Putamen (tissue), 1 donor: ENCODE results near the gene BEST3.

Experiments
- DNase-seq: peaks from one replicate; pipeline ENCODE4 v3.0.0-alpha.2; 2016; ENCODE audit warnings: low spot score

BEST3 gene

GRCh38 chr12:69698769-69699540 is at the start of gene BEST3:
Gene BEST3 (minus strand): TSS chr12:69699303. CDS start chr12:69697798, 1,505 bp downstream.
- DNase-seq = no peak

DNA sequence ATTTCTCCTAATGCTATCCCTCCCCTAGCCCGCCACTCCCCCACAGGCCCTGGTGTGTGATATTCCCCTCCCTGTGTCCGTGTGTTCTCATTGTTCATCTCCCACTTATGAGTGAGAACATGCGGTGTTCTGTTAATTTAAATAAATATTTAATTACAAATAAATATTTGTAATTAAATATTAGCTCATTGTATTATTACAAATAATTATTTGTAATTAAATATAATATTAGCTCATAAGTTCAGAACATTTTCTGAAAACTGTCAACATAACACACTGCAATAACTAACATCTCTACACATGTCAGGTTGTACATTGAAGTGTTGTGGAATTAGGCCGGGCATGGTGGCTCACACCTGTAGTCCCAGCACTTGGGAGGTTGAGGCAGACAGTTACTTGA is 45.0 kb upstream of the BEST3 start:
- no peak for DNase-seq

DNA sequence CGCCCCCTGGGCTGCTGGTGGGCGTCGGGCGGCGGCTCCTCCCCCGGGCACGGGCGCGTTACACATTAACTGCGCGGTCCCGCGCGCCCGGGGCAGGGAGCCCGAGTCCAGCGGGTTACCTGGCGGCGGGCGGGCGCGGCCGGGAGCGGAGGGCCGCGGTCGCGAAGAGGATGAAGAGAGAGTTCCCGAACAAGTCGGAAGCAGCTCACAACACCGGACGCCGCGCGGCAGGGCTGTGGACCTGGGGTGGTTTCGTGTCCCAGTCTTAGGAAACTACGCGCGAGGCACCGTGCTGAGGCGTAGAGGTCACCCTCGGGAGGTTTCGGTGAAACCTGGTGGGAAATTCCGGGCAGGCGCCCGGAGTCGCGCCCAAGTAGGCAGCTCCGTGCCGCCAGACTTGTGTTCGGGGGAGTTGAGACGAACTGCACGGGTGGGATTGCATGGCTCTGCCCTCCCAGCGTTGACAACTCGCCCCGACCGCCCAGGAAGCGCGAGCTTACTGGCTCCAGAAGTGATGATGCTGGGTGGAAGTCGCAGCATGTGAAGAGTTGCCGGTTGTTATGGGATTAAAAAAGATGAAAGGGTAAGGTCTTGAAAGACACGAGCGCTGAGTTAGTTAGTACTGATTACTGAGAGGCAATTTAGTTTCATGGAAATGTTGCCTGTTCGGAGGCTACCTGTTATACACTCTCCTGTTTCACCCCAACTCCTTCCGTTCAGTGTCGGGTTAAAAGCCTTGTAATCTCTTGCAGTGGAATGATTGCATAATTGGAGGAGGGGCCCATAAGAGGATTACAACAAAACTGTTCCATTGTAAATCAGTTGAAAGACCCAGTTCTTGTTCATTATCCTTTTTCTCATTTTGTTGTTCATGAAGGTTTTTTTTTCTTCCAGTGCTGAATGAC is 40.4 kb upstream of the BEST3 start:
- peak; percentile 50 for DNase-seq

DNA sequence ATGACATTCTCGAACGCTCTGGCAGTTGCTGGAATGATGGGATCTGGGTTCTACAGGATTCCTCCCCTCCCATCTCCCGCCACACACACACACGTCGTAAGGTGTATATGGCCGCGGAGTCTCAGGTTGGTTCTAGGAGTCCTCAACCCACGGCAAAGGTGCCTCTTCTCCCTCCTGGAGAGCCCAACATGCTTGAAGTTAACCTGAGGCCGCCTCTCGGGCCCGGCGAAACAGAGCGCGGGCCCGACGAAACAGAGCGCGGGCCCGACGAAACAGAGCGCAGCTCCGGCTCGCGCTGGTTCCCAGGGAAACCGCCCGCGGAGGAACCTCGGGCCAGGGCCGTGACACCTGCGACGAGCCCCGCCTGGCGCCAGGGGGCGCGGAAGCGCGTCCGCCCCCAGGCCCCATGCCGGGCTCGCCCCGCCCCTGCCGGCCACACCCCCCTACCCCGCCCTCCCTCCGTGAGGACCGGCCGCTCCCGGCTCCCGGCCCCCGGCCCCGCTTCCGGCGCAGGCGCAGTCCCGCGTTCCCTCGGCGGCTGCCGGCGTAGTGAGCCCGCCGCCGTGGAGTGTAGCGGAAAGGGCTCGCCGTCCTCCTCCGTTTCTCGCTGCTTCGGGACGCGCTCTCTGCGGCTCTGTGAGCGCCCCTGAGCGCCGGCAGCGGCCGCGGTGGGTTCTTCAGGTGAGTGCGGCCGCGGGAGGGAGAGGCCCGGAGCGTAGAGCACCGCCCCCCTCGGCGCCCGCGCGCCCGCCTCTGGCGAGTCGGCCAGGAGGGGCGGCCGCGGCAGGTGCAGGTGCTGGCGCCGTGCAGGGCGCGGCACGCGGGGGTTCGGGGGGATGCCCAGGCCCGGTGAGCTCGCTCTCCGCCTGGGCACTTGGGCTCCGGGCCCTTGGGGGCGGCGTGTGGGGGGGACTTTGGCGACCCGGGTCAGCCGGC is 39.5 kb upstream of the BEST3 start, which contains the start of gene RAB3IP:
Gene RAB3IP (plus strand): TSS at position 510 of the 936 bp plus-strand sequence. CDS start 16,549 bp downstream, outside the sequence.
- DNase-seq = peak; percentile 88

- DNase-seq = no peak
Observed at GRCh38 chr12:69733638-69734037, 34.5 kb upstream of the BEST3 start.

- no peak for DNase-seq
Observed at GRCh38 chr12:69732088-69732487, 33.0 kb upstream of the BEST3 start.

- no peak for DNase-seq
Observed at GRCh38 chr12:69726922-69727321, 27.8 kb upstream of the BEST3 start.

- DNase-seq = no peak
Observed at GRCh38 chr12:69720750-69721149, 21.6 kb upstream of the BEST3 start.

DNA sequence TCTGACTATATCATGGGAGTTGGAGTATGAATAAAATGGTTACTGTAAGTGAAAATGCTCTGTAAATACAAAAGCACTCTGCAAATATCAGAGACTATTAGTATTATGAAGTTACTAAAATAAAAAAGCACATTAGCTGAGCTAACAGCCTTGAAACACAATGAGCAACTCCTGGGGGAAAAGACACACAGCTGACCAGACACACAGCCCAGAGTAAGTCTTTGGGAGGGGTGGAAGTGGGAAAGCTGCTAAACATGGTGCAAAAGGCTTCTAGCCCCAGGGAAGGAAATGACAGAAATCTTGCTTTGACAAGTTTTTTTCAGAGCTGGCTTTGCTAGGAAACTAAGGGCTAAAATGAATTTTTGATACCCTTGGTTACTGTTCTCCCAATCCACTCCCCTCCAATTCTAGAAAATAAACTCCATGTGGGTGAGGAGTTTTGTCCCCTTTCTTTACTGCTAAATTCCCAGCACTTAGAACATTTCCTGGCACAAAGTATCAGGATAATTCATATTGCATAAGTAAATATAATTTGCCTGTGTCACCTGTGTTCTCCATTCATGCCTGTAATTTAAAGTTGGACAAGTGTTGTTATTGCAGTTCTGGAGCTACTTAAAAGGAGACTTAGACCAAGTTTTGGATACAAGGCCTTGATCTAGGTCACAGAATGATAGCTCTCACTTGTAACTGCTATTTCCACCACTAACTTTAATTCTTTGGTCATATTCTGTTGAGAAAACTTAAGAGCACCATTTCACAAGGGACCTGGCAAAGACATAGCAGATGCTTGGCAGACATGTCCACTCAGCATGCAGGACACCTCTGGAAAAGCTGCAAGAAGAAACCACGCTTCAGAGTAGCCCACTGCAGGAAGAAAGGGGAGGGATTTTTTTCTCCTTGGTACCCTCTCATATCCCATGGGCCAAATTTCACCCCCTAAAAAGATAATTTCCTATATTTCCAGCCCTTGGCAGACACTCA is 20.5 kb upstream of the BEST3 start:
- no peak for DNase-seq

GRCh38 chr12:69714542-69714941 is 15.4 kb upstream of the BEST3 start:
- DNase-seq = no peak

DNA sequence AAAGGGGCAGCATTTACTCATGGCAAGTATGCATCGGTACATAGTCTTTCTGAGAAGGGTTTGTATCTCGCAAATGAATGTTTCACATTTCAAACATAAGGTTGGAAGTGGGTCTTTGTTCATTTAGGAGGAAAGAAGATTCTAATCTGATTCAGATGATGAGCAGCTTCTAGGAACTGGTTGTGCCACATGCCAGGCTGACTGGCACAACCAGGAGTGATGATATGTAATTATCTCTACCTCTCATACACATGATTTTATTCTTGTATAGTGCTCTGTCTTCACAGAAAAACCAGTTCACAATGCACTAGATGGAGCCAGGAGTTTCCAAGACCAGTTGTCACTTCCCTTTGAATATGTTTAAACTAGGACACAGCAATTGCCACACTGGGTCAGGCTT is 13.7 kb upstream of the BEST3 start:
- DNase-seq = no peak

DNA sequence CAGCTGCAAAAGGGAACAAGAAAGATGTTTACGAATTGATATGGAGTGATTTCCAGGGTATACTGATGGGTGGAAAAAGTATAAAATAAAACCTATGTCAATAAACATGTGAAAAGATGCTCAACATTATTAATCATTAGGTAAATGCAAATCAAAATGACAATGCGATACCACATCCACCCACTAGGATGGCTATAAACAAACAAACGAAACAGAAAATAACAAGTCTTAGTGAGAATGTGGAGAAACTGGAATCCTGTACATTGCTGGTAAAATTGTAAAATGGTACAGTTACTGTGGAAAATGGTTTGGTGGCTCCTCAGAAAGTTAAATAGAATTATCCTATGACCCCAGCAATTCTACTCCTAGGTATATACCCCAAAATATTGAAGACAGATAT is 9.5 kb upstream of the BEST3 start:
- DNase-seq = no peak

DNA sequence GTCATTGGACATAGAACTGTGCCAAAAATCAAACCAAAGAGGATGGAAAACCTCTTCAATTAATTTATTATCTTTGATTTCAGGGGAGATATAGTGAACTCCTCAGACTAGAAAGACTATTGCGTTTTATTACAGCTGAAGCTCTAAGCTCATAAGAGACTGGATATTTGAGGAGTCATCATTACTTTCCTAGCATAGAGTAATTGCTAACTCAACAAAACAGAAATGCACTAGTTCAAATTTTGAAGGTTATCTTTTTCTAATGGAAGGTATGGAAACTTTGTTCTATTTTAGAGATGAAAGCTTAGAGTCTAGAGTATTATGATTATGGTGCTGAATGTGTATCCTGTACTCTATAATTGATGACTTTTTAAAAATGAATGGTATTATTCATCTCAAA is 5.3 kb upstream of the BEST3 start:
- no peak for DNase-seq

- no peak for DNase-seq
Observed at GRCh38 chr12:69703146-69703642, 4.1 kb upstream of the BEST3 start.

GRCh38 chr12:69701826-69702225 is 2.7 kb upstream of the BEST3 start:
- DNase-seq = peak; percentile 35

- no peak for DNase-seq
Observed at GRCh38 chr12:69698054-69698453, 1.0 kb downstream of the BEST3 start.

GRCh38 chr12:69694123-69694522 is 5.0 kb downstream of the BEST3 start:
- DNase-seq = no peak

DNA sequence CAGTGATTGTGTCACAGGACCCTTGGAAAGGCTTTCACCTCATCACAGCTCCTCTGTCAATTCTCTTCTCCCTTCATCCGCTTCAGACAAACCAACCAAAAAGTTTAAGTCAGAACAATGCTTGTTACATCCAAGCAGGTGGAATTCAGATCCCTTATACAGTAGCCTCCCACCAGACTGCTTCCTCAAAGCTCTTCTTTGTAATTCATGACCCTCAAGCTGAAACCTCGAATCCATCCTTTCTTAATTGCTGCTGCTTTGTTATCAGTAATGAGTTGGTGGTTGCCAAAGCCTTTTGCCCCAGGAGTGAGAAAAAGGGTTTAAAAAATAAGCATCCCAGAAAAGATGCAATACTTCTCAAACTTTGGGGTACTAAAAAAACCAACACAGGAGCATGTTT is 9.5 kb downstream of the BEST3 start:
- no peak for DNase-seq

DNA sequence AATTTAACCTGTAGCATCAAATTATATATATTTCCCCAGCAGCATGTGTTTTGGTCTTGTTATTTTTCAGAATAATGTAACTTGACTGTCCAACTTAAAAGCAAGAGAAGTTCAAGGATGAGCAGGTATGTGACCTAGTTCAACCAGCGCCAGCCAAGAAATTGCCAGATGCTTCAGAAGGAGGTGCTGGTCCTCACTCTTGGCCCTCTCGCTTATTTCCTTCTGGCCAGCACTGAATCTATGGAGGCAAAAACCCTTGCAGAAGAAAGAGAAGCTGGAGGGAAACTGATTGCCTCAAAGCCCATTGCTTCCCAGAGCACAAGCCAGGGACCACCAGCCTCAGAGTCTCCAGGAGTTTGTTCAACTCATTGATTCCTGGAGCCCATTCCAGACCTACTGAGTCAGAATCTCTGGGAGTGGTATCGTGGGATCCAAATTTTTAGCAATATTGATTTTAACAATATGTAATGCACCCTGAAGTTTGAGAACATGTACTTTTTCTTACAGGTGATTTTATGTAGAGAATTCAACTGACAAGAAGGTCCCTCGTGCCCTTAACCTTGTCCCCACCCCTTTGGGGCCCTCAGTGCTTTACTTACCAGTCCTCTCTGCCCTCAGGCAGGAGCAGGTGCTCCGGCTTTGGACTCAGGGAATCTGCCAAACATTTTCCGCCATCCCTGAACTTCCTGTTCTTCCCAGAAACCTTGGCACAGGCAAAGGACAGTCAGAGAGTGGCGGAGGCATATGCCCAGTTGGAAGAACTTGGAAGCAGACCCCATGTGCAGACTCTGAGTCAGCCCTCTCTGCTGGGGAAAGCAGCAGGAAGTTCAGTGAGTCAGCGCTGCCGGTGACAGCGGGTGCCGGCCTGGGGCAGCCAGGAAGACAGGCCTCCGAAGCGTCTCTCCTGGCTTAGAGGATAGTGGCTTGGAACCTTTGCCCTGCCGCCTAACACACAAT is 10.4 kb downstream of the BEST3 start:
- DNase-seq = no peak
